IMR-90 (cell line): ENCODE results near the gene NTRK2. TPM values are rescaled to one million over a fixed set of nuclear protein-coding genes. Genes with fewer than 3 reads are reported as not detected.

Experiments used
- ATAC-seq: fragments of 200-7000 bp; cut with Tn5 transposase; 2 replicates; pipeline ENCODE4 v1.9.1; 2020; ENCODE audit warnings: low read depth, mild to moderate bottlenecking, moderate library complexity
- BruUV-seq: library from RNA; stranded (reverse); fragments of 400-500 nt; replicated peaks from 2 replicates; lab custom pipeline; 2021; lab: Mats Ljungman, UMichigan
- CTCF ChIA-PET: fragments of 300-600 bp; formaldehyde crosslinking; extraction: SDS; loops from one replicate; lab custom pipeline; 2021; ENCODE audit warnings: antibody characterized with exemption; lab: Yijun Ruan, JAX
- POLR2A ChIA-PET: fragments of 300-600 bp; sonication (Branson Sonifier 250); formaldehyde crosslinking; loops from one replicate; lab custom pipeline; 2022; ENCODE audit warnings: antibody characterized with exemption; ENCODE audit not compliant: unreplicated experiment; lab: Charles Lee
- DNase-seq: peaks from one replicate; pipeline ENCODE4 v3.0.0; 2013
- H2AFZ ChIP-seq: replicated peaks from 2 replicates; pipeline ENCODE3; 2013; ENCODE audit warnings: low read length, mild to moderate bottlenecking; ENCODE audit not compliant: poor library complexity
- H2AK5ac ChIP-seq: 2 replicates; pipeline ENCODE4 v1.6.1; 2013; ENCODE audit warnings: low read depth, low read length, inconsistent platforms
- H2AK9ac ChIP-seq: replicated peaks from 2 replicates; pipeline ENCODE3; 2013; ENCODE audit warnings: mild to moderate bottlenecking, low read depth, low read length, moderate library complexity; ENCODE audit not compliant: poor library complexity
- H2BK120ac ChIP-seq: 2 replicates; pipeline ENCODE4 v1.6.1; 2013; ENCODE audit warnings: low read depth, low read length, inconsistent platforms
- H2BK15ac ChIP-seq: 3 replicates; pipeline ENCODE4 v1.6.1; 2013; ENCODE audit warnings: low read depth, low read length, inconsistent platforms
- H2BK20ac ChIP-seq: 2 replicates; pipeline ENCODE4 v1.6.1; 2013; ENCODE audit warnings: low read depth, mild to moderate bottlenecking, inconsistent platforms, low read length, moderate library complexity
- H2BK5ac ChIP-seq: 2 replicates; pipeline ENCODE4 v1.6.1; 2013; ENCODE audit warnings: mild to moderate bottlenecking, low read depth, low read length, inconsistent platforms; ENCODE audit not compliant: poor library complexity, severe bottlenecking
- H3K14ac ChIP-seq: replicated peaks from 2 replicates; pipeline ENCODE4 v1.6.1; 2013; ENCODE audit warnings: low read depth, low read length, inconsistent platforms
- H3K18ac ChIP-seq: 2 replicates; pipeline ENCODE4 v1.6.1; 2013; ENCODE audit warnings: low read depth, low read length, control low read depth
- H3K23ac ChIP-seq: 2 replicates; pipeline ENCODE4 v1.6.1; 2013; ENCODE audit warnings: low read depth, low read length, inconsistent platforms
- H3K27ac ChIP-seq: 2 replicates; pipeline ENCODE4 v1.5.1; 2013; ENCODE audit warnings: mild to moderate bottlenecking, control low read depth, low read length; ENCODE audit not compliant: insufficient read depth
- H3K27me3 ChIP-seq: 2 replicates; pipeline ENCODE4 v1.6.1; 2013; ENCODE audit warnings: low read length; ENCODE audit not compliant: control insufficient read depth, insufficient read depth
- H3K36me3 ChIP-seq: 2 replicates; pipeline ENCODE4 v1.6.1; 2013; ENCODE audit warnings: low read length, mixed read lengths; ENCODE audit not compliant: control insufficient read depth, insufficient read depth
- H3K4ac ChIP-seq: 2 replicates; pipeline ENCODE4 v1.6.1; 2013; ENCODE audit warnings: low read depth, low read length, inconsistent platforms
- H3K4me1 ChIP-seq: 2 replicates; pipeline ENCODE4 v1.6.1; 2013; ENCODE audit warnings: low read length, mixed read lengths; ENCODE audit not compliant: control insufficient read depth, insufficient read depth
- H3K4me2 ChIP-seq: 2 replicates; pipeline ENCODE4 v1.6.1; 2013; ENCODE audit warnings: low read depth, mild to moderate bottlenecking, control low read depth, low read length, moderate library complexity
- H3K4me3 ChIP-seq: 2 replicates; pipeline ENCODE4 v1.5.1; 2013; ENCODE audit warnings: low read depth, mild to moderate bottlenecking, control low read depth, low read length, moderate library complexity; ENCODE audit not compliant: insufficient read depth
- H3K56ac ChIP-seq: 2 replicates; pipeline ENCODE4 v1.6.1; 2013; ENCODE audit warnings: low read length, inconsistent platforms; ENCODE audit not compliant: insufficient read depth; ENCODE audit errors: extremely low read depth
- H3K79me1 ChIP-seq, 2 experiments: 2 replicates each; pipeline ENCODE4 v1.6.1; 2013; ENCODE audit warnings: low read length in 2 of 2, inconsistent platforms in 1 of 2, low read depth in 1 of 2
- H3K9ac ChIP-seq: 2 replicates; pipeline ENCODE4 v1.6.1; 2013; ENCODE audit warnings: low read depth, low read length, control low read depth
- H3K9me1 ChIP-seq: 2 replicates; pipeline ENCODE4 v1.6.1; 2013; ENCODE audit warnings: low read length, inconsistent platforms; ENCODE audit not compliant: insufficient read depth
- H3K9me3 ChIP-seq: 2 replicates; pipeline ENCODE4 v1.6.1; 2013; ENCODE audit warnings: low read length; ENCODE audit not compliant: control insufficient read depth, insufficient read depth
- H4K20me1 ChIP-seq: 2 replicates; pipeline ENCODE4 v1.6.1; 2013; ENCODE audit warnings: low read length, inconsistent platforms; ENCODE audit not compliant: insufficient read depth
- H4K5ac ChIP-seq: 2 replicates; pipeline ENCODE4 v1.6.1; 2013; ENCODE audit warnings: mild to moderate bottlenecking, low read depth, low read length, control low read depth
- H4K8ac ChIP-seq, 2 experiments: 2 replicates each; pipeline ENCODE4 v1.6.1; 2013; ENCODE audit warnings: low read depth in 2 of 2, low read length in 2 of 2, control low read depth in 1 of 2, inconsistent platforms in 1 of 2
- H4K91ac ChIP-seq: 2 replicates; pipeline ENCODE4 v1.6.1; 2013; ENCODE audit warnings: low read depth, low read length, inconsistent platforms; ENCODE audit not compliant: insufficient read depth
- CEBPB ChIP-seq: IDR thresholded peaks from 2 replicates; pipeline ENCODE4 v1.6.1; 2012; ENCODE audit warnings: low read depth, low read length, improper control_type of control experiment
- ELK1 ChIP-seq: fragments of 150-350 bp; IDR thresholded peaks from 2 replicates; pipeline ENCODE4 v1.6.1; 2016; ENCODE audit warnings: low read depth, mild to moderate bottlenecking, low read length, moderate library complexity, borderline replicate concordance
- FOS ChIP-seq: fragments of 150-350 bp; IDR thresholded peaks from 2 replicates; pipeline ENCODE4 v1.6.1; 2016; ENCODE audit warnings: low read depth, low read length
- MAFK ChIP-seq: IDR thresholded peaks from 2 replicates; pipeline ENCODE4 v1.6.1; 2012; ENCODE audit warnings: low read depth, low read length, improper control_type of control experiment
- MAZ ChIP-seq: IDR thresholded peaks from 2 replicates; pipeline ENCODE4 v1.6.1; 2012; ENCODE audit warnings: low read depth, mild to moderate bottlenecking, low read length, improper control_type of control experiment, moderate library complexity, borderline replicate concordance
- NFE2L2 ChIP-seq: fragments of 150-350 bp; IDR thresholded peaks from 2 replicates; pipeline ENCODE4 v1.6.1; 2016; ENCODE audit warnings: low read depth, mild to moderate bottlenecking, low read length
- POLR2A ChIP-seq: IDR thresholded peaks from 2 replicates; pipeline ENCODE4 v1.6.1; 2012; ENCODE audit warnings: mild to moderate bottlenecking, low read depth, low read length
- RAD21 ChIP-seq: IDR thresholded peaks from 2 replicates; pipeline ENCODE4 v1.6.1; 2012; ENCODE audit warnings: low read length, improper control_type of control experiment
- RFX5 ChIP-seq: IDR thresholded peaks from 2 replicates; pipeline ENCODE4 v1.8.0; 2012; ENCODE audit warnings: low read depth, mild to moderate bottlenecking, low read length, moderate library complexity
- SMC3 ChIP-seq: fragments of 150-350 bp; IDR thresholded peaks from 2 replicates; pipeline ENCODE4 v1.6.1; 2016; ENCODE audit warnings: low read depth, mild to moderate bottlenecking, antibody characterized with exemption, low read length, moderate library complexity
- WGBS, 2 experiments: methylation state at CpG; one replicate each; pipeline versions ENCODE4 v1.1.5 to v1.1.7; 2013; ENCODE audit warnings: missing lambda C conversion rate in 2 of 2; ENCODE audit not compliant: insufficient read length in 1 of 2; ENCODE audit errors: extremely low coverage in 2 of 2; 5-methylcytosine and 5-hydroxymethylcytosine counted together
- dilution Hi-C: fragments of 300-500 bp; cut with HindIII; formaldehyde crosslinking; loops from one replicate; pipeline ENCODE4 v1.14.3; 2018; ENCODE audit warnings: low sequenced_read_pairs; ENCODE audit not compliant: unreplicated experiment
- in situ Hi-C: fragments of 300-500 bp; cut with MboI; formaldehyde crosslinking; loops from 3 replicates; pipeline ENCODE4 v1.14.3; 2019; ENCODE audit warnings: low sequenced_read_pairs, inconsistent platforms, mixed read lengths
- intact Hi-C: fragments of 100-400 bp; cut with micrococcal nuclease; formaldehyde crosslinking; loops from 2 replicates; pipeline ENCODE4 v1.10.0; 2022
- polyA plus RNA-seq, 3 experiments: library from polyadenylated mRNA; depleted of rRNA; stranded (reverse); fragments of >200 nt; gene quantifications; 2 replicates each; pipeline ENCODE4 v1.2.3, GENCODE V29; 2012; ENCODE audit warnings: low replicate concordance in 1 of 3
- total RNA-seq: library from RNA; depleted of rRNA; stranded (reverse); fragments of >200 nt; gene quantifications from 2 replicates; pipeline ENCODE4 v1.2.3, GENCODE V29; 2012
- TF ChIP-seq, protein P1 (sequence below): fragments of 150-350 bp; IDR thresholded peaks from 2 replicates; pipeline ENCODE4 v1.6.1; 2017; ENCODE audit warnings: mild to moderate bottlenecking, antibody characterized with exemption, low read length, low read depth

NTRK2 gene
- total and polyA plus RNA-seq, 2 of the 4 experiments (the other 2 are of a cell fraction) = under 0.01 to 0.02 TPM

GRCh38 chr9:84899326-84899725 is 229.8 kb downstream of the NTRK2 start:
- 50% methylated on average over 2 of the region's 2 CpGs; no CpG with 5 or more reads in 1 of the 2 experiments for WGBS, 2 experiments
- no peak overlapping the region for H2BK120ac ChIP-seq
- H3K4me3 ChIP-seq = no peak overlapping the region
- no peak overlapping the region for H2BK5ac ChIP-seq
- H3K56ac ChIP-seq = no peak overlapping the region
- ChIA-PET CTCF (no interaction called here), POLR2A (no interaction called here)
- in situ Hi-C loops = no loop called here
- H4K8ac ChIP-seq = no peak overlapping the region
- no peak overlapping the region for H2AK9ac ChIP-seq
- H3K18ac ChIP-seq = no peak overlapping the region
- H2AK5ac ChIP-seq = no peak overlapping the region
- H4K91ac ChIP-seq = no peak overlapping the region
- H2BK20ac ChIP-seq = no peak overlapping the region
- no peak for TF ChIP-seq MAZ
- TF ChIP-seq ELK1 = no peak
- TF ChIP-seq, protein P1, sequence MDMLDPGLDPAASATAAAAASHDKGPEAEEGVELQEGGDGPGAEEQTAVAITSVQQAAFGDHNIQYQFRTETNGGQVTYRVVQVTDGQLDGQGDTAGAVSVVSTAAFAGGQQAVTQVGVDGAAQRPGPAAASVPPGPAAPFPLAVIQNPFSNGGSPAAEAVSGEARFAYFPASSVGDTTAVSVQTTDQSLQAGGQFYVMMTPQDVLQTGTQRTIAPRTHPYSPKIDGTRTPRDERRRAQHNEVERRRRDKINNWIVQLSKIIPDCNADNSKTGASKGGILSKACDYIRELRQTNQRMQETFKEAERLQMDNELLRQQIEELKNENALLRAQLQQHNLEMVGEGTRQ = no peak
- TF ChIP-seq RFX5 = no peak
- no peak for TF ChIP-seq SMC3
- no peak for TF ChIP-seq RAD21
- no peak for TF ChIP-seq CEBPB
- TF ChIP-seq MAFK = no peak
- no peak for TF ChIP-seq POLR2A
- no peak for TF ChIP-seq FOS
- no peak for TF ChIP-seq NFE2L2
- no peaks in the 10 kb centered on the region for H3K36me3 ChIP-seq
- no peaks in the 10 kb centered on the region for H3K4me1 ChIP-seq
- H4K5ac ChIP-seq = no peak overlapping the region
- no peaks in the 10 kb centered on the region for H3K9me1 ChIP-seq
- intact Hi-C loops = no loop called here
- no peak overlapping the region for H2BK15ac ChIP-seq
- H3K4me2 ChIP-seq = no peak overlapping the region
- peaks cover 11% of the 10 kb centered on the region for H3K9me3 ChIP-seq
- BruUV-seq = no TSS peak
- H3K27me3 ChIP-seq = no peaks in the 10 kb centered on the region
- no peak overlapping the region for H3K4ac ChIP-seq
- no peak overlapping the region for H3K14ac ChIP-seq
- H3K23ac ChIP-seq = no peak overlapping the region
- H3K27ac ChIP-seq = no peak overlapping the region
- ATAC-seq (no peak), DNase-seq (no peak)
- H4K20me1 ChIP-seq = no peaks in the 10 kb centered on the region
- no peak overlapping the region for H2AFZ ChIP-seq
- dilution Hi-C loops = no loop called here
- no peaks in the 10 kb centered on the region for H3K79me1 ChIP-seq
- no peak overlapping the region for H3K9ac ChIP-seq
